GM06990 (cell line): Measurements from ENCODE around the gene OR5K4.

Experiments
- DNase-seq: peaks from one replicate; pipeline ENCODE4 v3.0.0-alpha.2; 2011; ENCODE audit not compliant: insufficient read length; ENCODE audit errors: extremely low read depth
- H3K27me3 ChIP-seq: replicated peaks from 2 replicates; pipeline ENCODE4 v1.6.0; 2011; ENCODE audit warnings: low read length; ENCODE audit not compliant: control insufficient read depth, insufficient read depth
- H3K36me3 ChIP-seq: 2 replicates; pipeline ENCODE4 v1.5.1; 2011; ENCODE audit warnings: low read length; ENCODE audit not compliant: control insufficient read depth, insufficient read depth
- H3K4me3 ChIP-seq: replicated peaks from 2 replicates; pipeline ENCODE4 v1.5.1; 2011; ENCODE audit warnings: low read depth, mild to moderate bottlenecking, control low read depth, low read length
- CTCF ChIP-seq: IDR thresholded peaks from 2 replicates; pipeline ENCODE4 v1.5.1; 2011; ENCODE audit warnings: low read length, control low read depth, mild to moderate bottlenecking, inconsistent platforms; ENCODE audit not compliant: insufficient read depth, poor library complexity, severe bottlenecking

The OR5K4 gene

GRCh38 chr3:98353554-98353953, at the start of gene OR5K4:
Gene OR5K4, plus strand, starts transcription at chr3:98353854. Its CDS starts 0 bp downstream, at chr3:98353854.
- Histone ChIP-seq H3K4me3 (no peak within 1 kb of the TSS), H3K36me3 (no peaks in the 10 kb centered on the region), H3K27me3 (no peaks in the 10 kb centered on the region)
- no peak for TF ChIP-seq CTCF
- DNase-seq = no peak

- TF ChIP-seq CTCF = no peak
- no peak for DNase-seq
- H3K4me3 ChIP-seq = no peak overlapping the region
- no peaks in the 10 kb centered on the region for H3K27me3 ChIP-seq
- H3K36me3 ChIP-seq = no peaks in the 10 kb centered on the region
Measured at GRCh38 chr3:98322101-98322500, 31.6 kb upstream of the OR5K4 start.

GRCh38 chr3:98322686-98323085, 31.0 kb upstream of the OR5K4 start:
- no peak for TF ChIP-seq CTCF
- no peaks in the 10 kb centered on the region for H3K27me3 ChIP-seq
- H3K4me3 ChIP-seq = no peak overlapping the region
- no peaks in the 10 kb centered on the region for H3K36me3 ChIP-seq
- no peak for DNase-seq

GRCh38 chr3:98323425-98323824, 30.2 kb upstream of the OR5K4 start:
- Histone ChIP-seq H3K27me3 (no peaks in the 10 kb centered on the region), H3K36me3 (no peaks in the 10 kb centered on the region), H3K4me3 (no peak overlapping the region)
- TF ChIP-seq CTCF = no peak
- no peak for DNase-seq

- no peak overlapping the region for H3K4me3 ChIP-seq
- DNase-seq = no peak
- no peaks in the 10 kb centered on the region for H3K36me3 ChIP-seq
- TF ChIP-seq CTCF = no peak
- no peaks in the 10 kb centered on the region for H3K27me3 ChIP-seq
Measured at GRCh38 chr3:98325055-98325454, 28.6 kb upstream of the OR5K4 start.
